Gastroesophageal sphincter (tissue), 4 donors: ENCODE measurements around the gene CDRT4. TPM values are rescaled to one million over a fixed set of nuclear protein-coding genes. Genes with fewer than 3 reads are reported as not detected.

Source experiments
- ATAC-seq: fragments of 150-250 bp; one replicate; pipeline ENCODE4 v1.9.1; 2016; ENCODE audit warnings: mild to moderate bottlenecking, moderate library complexity
- H3K27ac ChIP-seq, 4 donors: fragments of 200-600 bp; sonication (generic) in 3 of 4; 1 replicate in 3 of 4; 2 replicates in 1 of 4; pipeline ENCODE4 v1.5.1; 2016 to 2019
- H3K27me3 ChIP-seq: fragments of 200-600 bp; sonication (generic); one replicate; pipeline ENCODE4 v1.5.1; 2019
- H3K36me3 ChIP-seq, 2 donors: fragments of 200-600 bp; sonication (generic); one replicate each; pipeline ENCODE4 v1.5.1; 2019; ENCODE audit warnings: control low read depth in 1 of 2
- H3K4me1 ChIP-seq, 3 donors: fragments of 200-600 bp; sonication (generic); 1 replicate in 2 of 3; 2 replicates in 1 of 3; pipeline ENCODE4 v1.5.1; 2016 to 2019; ENCODE audit warnings: control low read depth in 2 of 3
- H3K4me3 ChIP-seq, 2 donors: fragments of 200-600 bp; sonication (generic); one replicate each; pipeline ENCODE4 v1.5.1; 2019; ENCODE audit warnings: mild to moderate bottlenecking in 1 of 2, moderate library complexity in 1 of 2
- H3K9me3 ChIP-seq, 3 donors: fragments of 200-600 bp; sonication (generic); one replicate each; pipeline ENCODE4 v1.5.1; 2017 to 2019; ENCODE audit warnings: control low read depth in 2 of 3
- CTCF ChIP-seq, 4 experiments: fragments of 200-600 bp in 2 of 4; fragments of 450-650 bp in 2 of 4; sonication (generic) in 1 of 4; IDR thresholded peaks; one replicate each; pipeline ENCODE4 v1.5.1; 2017 to 2019; ENCODE audit warnings: antibody characterized with exemption in 4 of 4, mild to moderate bottlenecking in 2 of 4, moderate library complexity in 2 of 4
- EP300 ChIP-seq: sonication (generic); formaldehyde crosslinking; IDR thresholded peaks from one replicate; pipeline ENCODE4 v1.6.1; 2017; ENCODE audit warnings: antibody characterized with exemption, mild to moderate bottlenecking
- POLR2A ChIP-seq, 2 donors: fragments of 450-650 bp; IDR thresholded peaks; one replicate each; pipeline ENCODE4 v1.6.1; 2017; ENCODE audit warnings: antibody characterized with exemption in 2 of 2, mild to moderate bottlenecking in 2 of 2, moderate library complexity in 1 of 2
- POLR2AphosphoS5 ChIP-seq: sonication (generic); formaldehyde crosslinking; IDR thresholded peaks from one replicate; pipeline ENCODE4 v1.6.1; 2017; ENCODE audit warnings: antibody characterized with exemption
- WGBS, 2 donors: methylation state at CpG; one replicate each; pipeline ENCODE4 v1.1.5; 2018; ENCODE audit warnings: low coverage in 1 of 2; 5-methylcytosine and 5-hydroxymethylcytosine counted together
- total RNA-seq, 4 donors: library from RNA; depleted of rRNA; stranded (reverse); fragments of >200 nt; gene quantifications; one replicate each; pipeline ENCODE4 v1.1.0, GENCODE V29; 2016

CDRT4 gene
- total RNA-seq, 4 donors from 2014 or later = 5.4 to 5.9 (median 5.5) TPM

- Histone ChIP-seq H3K36me3 (no peaks in the 10 kb centered on the region), H3K9me3 (no peaks in the 10 kb centered on the region), H3K4me1 (peaks cover 3 to 51% (median 15%) of the 10 kb centered on the region in 3 donors), H3K4me3 (no peak overlapping the region), H3K27me3 (no peaks in the 10 kb centered on the region), H3K27ac (peak overlapping the region in 1 of 4 donors; percentile 27)
- no peak for ATAC-seq
- 86% methylated on average over 2 to 3 of the region's 3 CpGs for WGBS, 2 donors
- no peak for TF ChIP-seq CTCF (IDR thresholded peaks at IDR 0.05)
- TF ChIP-seq EP300 = no peak
- TF ChIP-seq POLR2A (IDR thresholded peaks at IDR 0.05) = no peak
- no peak for TF ChIP-seq POLR2AphosphoS5
Measured at GRCh38 chr17:15451680-15452079, 15.7 kb downstream of the CDRT4 start.

GRCh38 chr17:15448580-15448956 lies 18.9 kb downstream of the CDRT4 start:
- no peak for TF ChIP-seq POLR2AphosphoS5
- TF ChIP-seq CTCF (IDR thresholded peaks at IDR 0.05) = no peak
- TF ChIP-seq EP300 = no peak
- TF ChIP-seq POLR2A (IDR thresholded peaks at IDR 0.05) = no peak
- 96 to 99% methylated on average over 4 to 7 of the region's 7 CpGs for WGBS, 2 donors
- Histone ChIP-seq H3K9me3 (no peaks in the 10 kb centered on the region), H3K36me3 (no peaks in the 10 kb centered on the region), H3K4me1 (peaks cover 0 to 33% (median 4%) of the 10 kb centered on the region in 3 donors), H3K4me3 (no peak overlapping the region), H3K27ac (peak overlapping the region in 3 of 4 donors; percentile 40 to 74 (median 60)), H3K27me3 (no peaks in the 10 kb centered on the region)
- no peak for ATAC-seq

- Histone ChIP-seq H3K27ac (peak overlapping the region in 3 of 4 donors; percentile 40 to 74 (median 60)), H3K4me1 (peaks cover 0 to 28% (median 0%) of the 10 kb centered on the region in 3 donors)
- peak; percentile 59 for ATAC-seq
Measured at GRCh38 chr17:15447928-15448579, 19.4 kb downstream of the CDRT4 start.

GRCh38 chr17:15446036-15446435 lies 21.4 kb downstream of the CDRT4 start:
- no peaks in the 10 kb centered on the region for H3K36me3 ChIP-seq
- 72% methylated on average over 6 of the region's 10 CpGs; no CpG with 5 or more reads in 1 of the 2 donors for WGBS, 2 donors
- no peak overlapping the region for H3K4me3 ChIP-seq
- ATAC-seq = no peak
- H3K27me3 ChIP-seq = no peaks in the 10 kb centered on the region
- TF ChIP-seq POLR2A (IDR thresholded peaks at IDR 0.05) (no peak), EP300 (no peak), CTCF (IDR thresholded peaks at IDR 0.05) (no peak), POLR2AphosphoS5 (no peak)
- H3K27ac ChIP-seq = no peak overlapping the region
- no peaks in the 10 kb centered on the region for H3K9me3 ChIP-seq
- H3K4me1 ChIP-seq = peaks cover 0 to 16% (median 0%) of the 10 kb centered on the region in 3 donors

More at GRCh38 chr17:15447928-15448579, 19.4 kb downstream of the CDRT4 start:
- H3K4me3 ChIP-seq = no peak overlapping the region
- H3K9me3 ChIP-seq = no peaks in the 10 kb centered on the region
- H3K36me3 ChIP-seq = no peaks in the 10 kb centered on the region
- WGBS, 2 donors = 74 to 80% methylated on average over 2 to 4 of the region's 6 CpGs
- TF ChIP-seq POLR2AphosphoS5 (peak; percentile 18), EP300 (no peak)
- H3K27me3 ChIP-seq = no peaks in the 10 kb centered on the region

- Histone ChIP-seq H3K4me3 (no peak overlapping the region), H3K36me3 (no peaks in the 10 kb centered on the region), H3K9me3 (no peaks in the 10 kb centered on the region), H3K4me1 (peaks cover 0 to 16% (median 0%) of the 10 kb centered on the region in 3 donors), H3K27me3 (no peaks in the 10 kb centered on the region), H3K27ac (peak overlapping the region in 1 of 4 donors; percentile 21)
- 65 to 83% methylated on average over 2 to 4 of the region's 4 CpGs for WGBS, 2 donors
- ATAC-seq = no peak
- TF ChIP-seq POLR2A (IDR thresholded peaks at IDR 0.05) (no peak), EP300 (no peak), POLR2AphosphoS5 (no peak), CTCF (IDR thresholded peaks at IDR 0.05) (no peak)
Measured at GRCh38 chr17:15444805-15445204, 22.6 kb downstream of the CDRT4 start.
